Measurements from ENCODE around the gene BEND5. TPM values are rescaled to one million over a fixed set of nuclear protein-coding genes. Genes with fewer than 3 reads are reported as not detected.

The BEND5 gene
- total RNA-seq, 6 experiments from 2014 or later, result not detected

- Mint-ChIP-seq H3K36me3 (ENCODE audit: low read depth) (no peaks in the 10 kb centered on the region), H3K9me3 (peaks cover 35% of the 10 kb centered on the region), H3K4me1 (ENCODE audit: low read depth) (no peaks in the 10 kb centered on the region), H3K4me3 (no peak overlapping the region), H3K27ac (no peak overlapping the region), H3K27me3 (ENCODE audit: insufficient read depth) (no peaks in the 10 kb centered on the region; the same call in none of the 2 replicates)
- DNase-seq, result no peak
- TF ChIP-seq CTCF (IDR thresholded peaks at IDR 0.05), result no peak
Measured at GRCh38 chr1:48792961-48793360, 16.3 kb upstream of the BEND5 start.

DNA sequence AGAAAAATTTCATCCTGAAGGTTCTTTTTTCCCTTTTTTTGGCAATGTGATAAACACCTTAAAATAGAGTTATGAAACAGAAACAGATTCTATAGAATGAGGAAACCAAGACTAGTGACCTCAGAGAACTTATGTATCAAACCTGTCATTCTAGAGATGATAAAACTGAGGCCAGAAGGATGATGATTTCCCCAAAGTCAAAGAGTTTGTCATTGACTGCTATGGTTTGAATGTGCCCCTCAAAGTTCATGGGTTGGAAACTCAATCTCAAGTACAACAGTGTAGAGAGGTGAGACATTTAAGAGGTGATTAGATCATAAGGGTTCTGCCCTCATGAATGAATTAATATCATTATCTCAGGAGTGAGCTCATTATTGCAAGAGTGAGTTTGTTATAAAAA, 13.7 kb upstream of the BEND5 start:
- no peak overlapping the region for H3K4me3 Mint-ChIP-seq
- no peaks in the 10 kb centered on the region for H3K36me3 Mint-ChIP-seq (ENCODE audit: low read depth)
- no peak for TF ChIP-seq CTCF (IDR thresholded peaks at IDR 0.05)
- no peak overlapping the region for H3K27ac Mint-ChIP-seq
- peaks cover 40% of the 10 kb centered on the region for H3K9me3 Mint-ChIP-seq
- no peaks in the 10 kb centered on the region; the same call in none of the 2 replicates for H3K27me3 Mint-ChIP-seq (ENCODE audit: insufficient read depth)
- H3K4me1 Mint-ChIP-seq (ENCODE audit: low read depth), result no peaks in the 10 kb centered on the region
- DNase-seq, result no peak

DNA sequence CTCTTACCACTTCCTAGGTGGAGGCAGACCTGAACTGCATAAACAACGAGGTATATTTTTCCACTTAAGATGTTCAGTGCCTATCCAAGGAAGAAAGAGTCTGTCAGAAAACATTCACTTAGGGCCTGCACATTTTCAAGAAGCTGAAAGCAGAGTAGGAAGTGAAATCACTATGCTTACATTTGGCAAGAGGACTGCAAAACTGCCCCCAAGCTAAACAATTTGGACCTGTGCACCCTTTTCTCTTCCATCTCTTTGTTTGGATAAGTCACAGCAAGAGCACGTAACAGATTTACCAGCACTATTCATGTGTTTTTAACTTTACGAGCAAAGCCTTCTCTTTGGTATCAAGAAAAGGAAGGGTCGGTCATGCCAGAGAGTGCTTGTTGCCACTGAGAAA, 13.2 kb upstream of the BEND5 start:
- H3K27ac Mint-ChIP-seq, result no peak overlapping the region

GRCh38 chr1:48785869-48786268, 9.2 kb upstream of the BEND5 start:
- no peak for DNase-seq
- no peak overlapping the region for H3K27ac Mint-ChIP-seq
- TF ChIP-seq CTCF (IDR thresholded peaks at IDR 0.05), result no peak
- H3K4me1 Mint-ChIP-seq (ENCODE audit: low read depth), result no peaks in the 10 kb centered on the region
- peaks cover 1% of the 10 kb centered on the region for H3K27me3 Mint-ChIP-seq (ENCODE audit: insufficient read depth)
- H3K36me3 Mint-ChIP-seq (ENCODE audit: low read depth), result no peaks in the 10 kb centered on the region
- H3K4me3 Mint-ChIP-seq, result no peak overlapping the region
- H3K9me3 Mint-ChIP-seq, result peaks cover 43% of the 10 kb centered on the region

More for the DNA sequence above, 13.2 kb upstream of the BEND5 start:
- Mint-ChIP-seq H3K9me3 (peaks cover 36% of the 10 kb centered on the region), H3K4me1 (ENCODE audit: low read depth) (no peaks in the 10 kb centered on the region), H3K36me3 (ENCODE audit: low read depth) (no peaks in the 10 kb centered on the region), H3K27me3 (ENCODE audit: insufficient read depth) (no peaks in the 10 kb centered on the region; the same call in none of the 2 replicates), H3K4me3 (no peak overlapping the region)
- no peak for DNase-seq
- TF ChIP-seq CTCF (IDR thresholded peaks at IDR 0.05), result no peak

DNA sequence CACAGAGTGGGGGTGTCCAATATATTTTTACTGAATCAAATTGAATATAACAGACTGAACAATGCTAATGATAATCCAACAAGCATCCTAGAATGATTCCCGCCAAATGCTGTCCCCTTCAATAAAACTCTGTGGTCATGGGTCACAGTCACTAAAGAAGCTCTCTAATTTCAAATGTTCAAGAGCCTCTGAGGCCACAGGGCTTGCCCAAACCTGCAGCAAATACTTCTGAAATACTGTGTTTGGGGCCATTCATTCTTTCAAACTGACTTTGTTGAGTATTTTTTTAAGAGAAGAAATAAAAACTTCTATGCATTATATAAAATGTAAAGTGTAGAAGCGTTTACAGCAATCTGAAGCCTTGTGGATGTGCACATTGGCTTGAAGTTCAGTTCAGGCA, 7.6 kb upstream of the BEND5 start:
- DNase-seq, result no peak
- Mint-ChIP-seq H3K4me1 (ENCODE audit: low read depth) (no peaks in the 10 kb centered on the region), H3K4me3 (no peak overlapping the region), H3K9me3 (peaks cover 38% of the 10 kb centered on the region), H3K27ac (no peak overlapping the region), H3K36me3 (ENCODE audit: low read depth) (no peaks in the 10 kb centered on the region), H3K27me3 (ENCODE audit: insufficient read depth) (peaks cover 2% of the 10 kb centered on the region)
- TF ChIP-seq CTCF (IDR thresholded peaks at IDR 0.05), result no peak
